GM19035 (cell line): Measurements from ENCODE around the gene RUSC2.
"Not testable (repeated sequence)": the region's sequence is repeated elsewhere in the genome, so short reads cannot be mapped to it uniquely, and the experiment has no call there.

Source experiments
- ATAC-seq: cut with Tn5 transposase; IDR thresholded peaks from one replicate; pipeline ENCODE4 v1.9.1; 2021; ENCODE audit not compliant: unreplicated experiment

RUSC2 gene

DNA sequence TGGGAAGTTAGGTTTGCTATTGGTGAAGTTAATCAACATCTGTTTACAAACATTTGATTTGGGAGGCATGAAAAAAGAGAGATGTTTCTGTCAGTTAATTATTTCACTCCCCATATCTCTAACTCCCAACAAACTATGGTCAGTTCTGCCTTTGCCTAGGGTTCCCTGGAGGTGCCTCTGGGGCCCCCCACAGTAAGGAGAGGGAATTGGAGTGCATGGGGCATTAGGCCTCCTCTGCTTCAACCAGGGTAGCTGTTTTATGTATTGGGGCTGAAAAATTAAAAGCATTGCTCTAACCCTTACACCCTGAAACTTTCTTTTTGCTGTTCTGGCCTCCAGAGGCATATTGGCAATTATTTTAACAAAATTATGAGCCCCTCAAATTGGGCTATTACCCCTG, 32.3 kb downstream of the RUSC2 start:
- no peak for ATAC-seq

- no peak for ATAC-seq
Measured at GRCh38 chr9:35522700-35523099, 32.8 kb downstream of the RUSC2 start.

- not testable (repeated sequence) for ATAC-seq
Measured at GRCh38 chr9:35523556-35523955, 33.6 kb downstream of the RUSC2 start.

DNA sequence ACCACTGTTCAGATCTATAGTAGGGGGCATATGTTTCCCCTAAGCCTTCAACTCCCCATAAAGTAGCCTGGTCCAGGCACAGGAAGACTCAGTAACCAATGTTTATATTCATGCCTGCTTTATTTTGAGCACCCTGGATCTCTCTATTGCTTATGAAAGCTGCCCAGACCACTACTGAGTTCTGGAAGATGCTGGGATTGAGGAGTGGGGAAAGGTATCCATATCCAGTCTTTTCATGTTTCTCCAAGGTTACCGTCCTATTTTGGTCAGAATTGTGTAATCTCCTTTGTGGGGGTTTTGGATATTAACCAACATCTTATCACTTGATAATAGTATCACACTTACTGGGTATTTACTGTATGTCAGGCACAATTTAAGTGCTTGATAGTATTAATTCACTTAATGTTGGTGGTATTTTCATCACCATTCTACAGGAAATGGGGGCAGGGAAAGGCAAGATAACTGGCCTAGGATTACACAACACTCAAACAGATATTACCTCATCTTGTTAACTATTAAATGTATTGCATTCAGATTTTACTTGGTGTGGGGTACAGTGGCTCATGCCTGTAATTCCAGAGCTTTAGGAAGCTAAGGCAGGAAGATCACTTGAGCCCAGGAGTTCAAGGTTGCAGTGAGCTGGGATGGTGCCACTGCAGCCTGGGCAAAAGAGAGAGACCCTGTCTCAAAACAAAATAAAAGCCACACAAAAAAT, 36.3 kb downstream of the RUSC2 start:
- no peak for ATAC-seq

GRCh38 chr9:35529161-35529823, 39.4 kb downstream of the RUSC2 start:
- no peak for ATAC-seq

DNA sequence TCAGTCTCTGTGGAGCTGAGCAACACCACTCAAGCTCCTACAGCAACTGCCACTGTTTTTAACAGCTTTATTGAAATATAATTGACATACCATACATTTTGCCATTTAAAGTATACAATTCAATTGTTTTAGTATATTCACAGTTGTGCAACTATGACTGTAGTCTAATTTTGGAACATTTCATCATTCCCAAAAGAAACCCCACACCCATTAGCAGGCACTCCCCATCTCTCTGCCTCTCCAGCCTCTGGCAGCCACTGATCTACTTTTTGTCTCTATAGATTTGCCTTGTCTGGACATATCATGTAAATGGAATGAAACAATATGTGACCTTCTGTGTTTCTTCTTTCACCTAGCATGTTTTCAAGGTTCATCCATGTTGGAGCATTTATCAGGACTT, 43.5 kb downstream of the RUSC2 start:
- ATAC-seq, result no peak

DNA sequence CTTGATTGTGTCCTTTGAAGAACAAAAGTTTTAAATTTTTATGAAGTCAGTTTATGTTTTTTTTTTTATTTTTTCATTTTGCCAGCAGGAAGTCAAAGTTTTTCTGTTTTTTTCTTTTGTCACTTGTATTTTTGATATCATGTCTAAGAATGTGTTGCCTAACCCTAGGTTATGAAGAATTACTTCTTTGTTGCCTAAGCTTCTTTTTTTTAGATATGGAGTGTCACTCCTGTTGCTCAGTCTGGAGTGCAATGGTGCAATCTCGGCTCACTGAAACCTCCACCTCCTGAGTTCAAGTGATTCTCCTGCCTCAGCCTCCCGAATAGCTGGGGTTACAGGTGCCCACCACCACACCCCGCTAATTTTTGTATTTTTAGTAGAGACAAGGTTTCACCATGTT, 45.0 kb downstream of the RUSC2 start:
- ATAC-seq, result not testable (repeated sequence)

GRCh38 chr9:35537913-35538312, 48.0 kb downstream of the RUSC2 start:
- no peak for ATAC-seq

GRCh38 chr9:35538361-35539234, 48.7 kb downstream of the RUSC2 start:
- no peak for ATAC-seq
